ENCODE measurements around the gene CCDC24. TPM values are rescaled to one million over a fixed set of nuclear protein-coding genes. Genes with fewer than 3 reads are reported as not detected.
A peak's percentile ranks its signal among the peaks of the same experiment; 100 is the strongest.

The CCDC24 gene
- total RNA-seq, 1 experiment from 2014 or later: 24.4 TPM

- no TSS peak for BruUV-seq (replicated peaks)
- POLR2A ChIA-PET: no interaction called here
- TF ChIP-seq CTCF (IDR thresholded peaks at IDR 0.05): peak; percentile 86
- TF ChIP-seq TCF7L2 (IDR thresholded peaks at IDR 0.05; ENCODE audit: low read depth, low read length): no peak
- TF ChIP-seq SIN3A (IDR thresholded peaks at IDR 0.05; ENCODE audit: borderline replicate concordance, insufficient read depth, low read depth, low read length): peak; percentile 70; the same call in 1 of the 2 replicates
- TF ChIP-seq REST (IDR thresholded peaks at IDR 0.05; ENCODE audit: insufficient read depth in 1 of 2, low read depth in 2 of 2, low read length in 1 of 2): peak; percentile 78 to 89
- peak; percentile 43; the same call in 1 of the 2 replicates for TF ChIP-seq POLR2AphosphoS5 (IDR thresholded peaks at IDR 0.05; ENCODE audit: low read depth, low read length)
- CTCF ChIA-PET: interaction anchor here (2.2 to 2.4 kb wide), 2 partner anchors 12 to 183 kb away, joined by 9 to 10 read pairs; no protein-coding TSS in a partner anchor
- peaks cover 4% of the 10 kb centered on the region; the same call in 1 of the 2 replicates for H3K36me3 ChIP-seq (ENCODE audit: control insufficient read depth, insufficient read depth, low read length)
- intact Hi-C loops (cut with micrococcal nuclease; ENCODE audit: unreplicated experiment): no loop called here
- H3K4me3 ChIP-seq (ENCODE audit: low read depth in 2 of 2, low read length in 2 of 2): peak within 1 kb of the TSS; percentile 79 to 88
- H3K4me1 ChIP-seq (ENCODE audit: control insufficient read depth, insufficient read depth, low read length): peaks cover 16% of the 10 kb centered on the region
- ATAC-seq: peak; percentile 98
- no peaks in the 10 kb centered on the region for H3K27me3 ChIP-seq (ENCODE audit: control insufficient read depth, insufficient read depth, low read length)
- in situ Hi-C loops (cut with HindIII; ENCODE audit: low pct_unique_long_range_greater_than_20kb, low sequenced_read_pairs): loop anchor here (25.0 kb wide), 1 partner anchor 184 kb away; no protein-coding TSS in a partner anchor
- DNase-seq (ENCODE audit: low read depth, low spot score): peak; percentile 83
- H3K27ac ChIP-seq (ENCODE audit: low read length): peak within 1 kb of the TSS; percentile 96
- no peaks in the 10 kb centered on the region for H3K9me3 ChIP-seq (ENCODE audit: control insufficient read depth, insufficient read depth, low read depth, low read length)
These were observed 45.0 kb upstream of the CCDC24 start, which contains the start of gene IPO13 for GRCh38 chr1:43946236-43947060. Gene IPO13 (plus strand): TSS chr1:43946950. CDS start chr1:43947601, 651 bp downstream.

GRCh38 chr1:43947061-43947873, 44.1 kb upstream of the CCDC24 start:
- TF ChIP-seq TCF7L2 (IDR thresholded peaks at IDR 0.05; ENCODE audit: low read depth, low read length) (no peak), CTCF (IDR thresholded peaks at IDR 0.05) (no peak), POLR2AphosphoS5 (IDR thresholded peaks at IDR 0.05; ENCODE audit: low read depth, low read length) (no peak), SIN3A (IDR thresholded peaks at IDR 0.05; ENCODE audit: borderline replicate concordance, insufficient read depth, low read depth, low read length) (no peak), REST (IDR thresholded peaks at IDR 0.05; ENCODE audit: insufficient read depth in 1 of 2, low read depth in 2 of 2, low read length in 1 of 2) (no peak)
- POLR2A ChIA-PET: no interaction called here
- Histone ChIP-seq H3K27me3 (ENCODE audit: control insufficient read depth, insufficient read depth, low read length) (no peaks in the 10 kb centered on the region), H3K4me1 (ENCODE audit: control insufficient read depth, insufficient read depth, low read length) (peaks cover 16% of the 10 kb centered on the region), H3K9me3 (ENCODE audit: control insufficient read depth, insufficient read depth, low read depth, low read length) (no peaks in the 10 kb centered on the region), H3K27ac (ENCODE audit: low read length) (peak overlapping the region; percentile 96), H3K36me3 (ENCODE audit: control insufficient read depth, insufficient read depth, low read length) (peaks cover 4% of the 10 kb centered on the region; the same call in 1 of the 2 replicates), H3K4me3 (ENCODE audit: low read depth in 2 of 2, low read length in 2 of 2) (peak overlapping the region; percentile 79 to 88)
- in situ Hi-C loops (cut with HindIII; ENCODE audit: low pct_unique_long_range_greater_than_20kb, low sequenced_read_pairs) (loop anchor here (25.0 kb wide), 1 partner anchor 185 kb away; no protein-coding TSS in a partner anchor), intact Hi-C loops (cut with micrococcal nuclease; ENCODE audit: unreplicated experiment) (no loop called here)
- CTCF ChIA-PET: interaction anchor here (2.2 kb wide), 1 partner anchor 184 kb away, joined by 10 read pairs; no protein-coding TSS in a partner anchor
- DNase-seq (ENCODE audit: low read depth, low spot score) (no peak), ATAC-seq (peak; percentile 43)
- BruUV-seq (replicated peaks): TSS peak; percentile 70

All from Panc1 (cell line).